A673 (cell line): Measurements from ENCODE around the gene FOLR3.

Source experiments
- EZH2 ChIP-seq: fragments of 200-600 bp; sonication (generic); IDR thresholded peaks from 2 replicates; pipeline ENCODE4 v1.6.1; 2017; ENCODE audit warnings: borderline replicate concordance, low read depth, mild to moderate bottlenecking, mixed read lengths, antibody characterized with exemption, low read length; ENCODE audit not compliant: poor library complexity, severe bottlenecking
- TF ChIP-seq, protein P1 (sequence below): fragments of 300-800, 200-600 bp; sonication (generic); conservative IDR thresholded peaks from 2 replicates; pipeline ENCODE4 v1.5.1; 2017; ENCODE audit warnings: low read depth, mild to moderate bottlenecking, antibody characterized with exemption, low read length, moderate library complexity, mixed read lengths

DNA sequence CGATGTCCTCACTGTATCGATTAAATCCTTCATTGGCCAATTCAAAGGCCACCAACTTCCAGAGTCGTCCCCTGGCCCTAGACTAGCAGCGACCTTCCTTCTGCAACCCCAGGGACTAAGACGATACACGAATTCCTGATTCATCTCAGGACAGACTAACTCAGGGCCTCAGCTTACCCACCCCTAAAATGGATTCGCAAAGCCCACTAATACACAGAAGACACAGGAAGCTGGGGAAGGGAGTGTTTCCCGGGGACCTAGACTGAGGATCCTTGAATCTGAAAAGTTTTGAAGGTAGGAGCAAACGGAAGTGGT, 32.9 kb upstream of the FOLR3 start:
- TF ChIP-seq, protein P1, sequence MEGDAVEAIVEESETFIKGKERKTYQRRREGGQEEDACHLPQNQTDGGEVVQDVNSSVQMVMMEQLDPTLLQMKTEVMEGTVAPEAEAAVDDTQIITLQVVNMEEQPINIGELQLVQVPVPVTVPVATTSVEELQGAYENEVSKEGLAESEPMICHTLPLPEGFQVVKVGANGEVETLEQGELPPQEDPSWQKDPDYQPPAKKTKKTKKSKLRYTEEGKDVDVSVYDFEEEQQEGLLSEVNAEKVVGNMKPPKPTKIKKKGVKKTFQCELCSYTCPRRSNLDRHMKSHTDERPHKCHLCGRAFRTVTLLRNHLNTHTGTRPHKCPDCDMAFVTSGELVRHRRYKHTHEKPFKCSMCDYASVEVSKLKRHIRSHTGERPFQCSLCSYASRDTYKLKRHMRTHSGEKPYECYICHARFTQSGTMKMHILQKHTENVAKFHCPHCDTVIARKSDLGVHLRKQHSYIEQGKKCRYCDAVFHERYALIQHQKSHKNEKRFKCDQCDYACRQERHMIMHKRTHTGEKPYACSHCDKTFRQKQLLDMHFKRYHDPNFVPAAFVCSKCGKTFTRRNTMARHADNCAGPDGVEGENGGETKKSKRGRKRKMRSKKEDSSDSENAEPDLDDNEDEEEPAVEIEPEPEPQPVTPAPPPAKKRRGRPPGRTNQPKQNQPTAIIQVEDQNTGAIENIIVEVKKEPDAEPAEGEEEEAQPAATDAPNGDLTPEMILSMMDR: no peak
- TF ChIP-seq EZH2: no peak
